HUES64 (cell line): Measurements from ENCODE around the gene FCGBP.
"Not testable (repeated sequence)": the region's sequence is repeated elsewhere in the genome, so short reads cannot be mapped to it uniquely, and the experiment has no call there.

ENCODE experiments used
- H3K27ac ChIP-seq: 2 replicates; pipeline ENCODE4 v1.7.0; 2013; ENCODE audit warnings: low read depth, low read length, inconsistent platforms
- H3K27me3 ChIP-seq: 2 replicates; pipeline ENCODE4 v1.6.1; 2013; ENCODE audit warnings: mild to moderate bottlenecking, low read length; ENCODE audit not compliant: insufficient read depth
- H3K36me3 ChIP-seq: 2 replicates; pipeline ENCODE4 v1.6.1; 2013; ENCODE audit warnings: mild to moderate bottlenecking, low read length; ENCODE audit not compliant: insufficient read depth
- H3K4me1 ChIP-seq: 2 replicates; pipeline ENCODE4 v1.6.1; 2013; ENCODE audit warnings: mild to moderate bottlenecking, low read length, moderate library complexity; ENCODE audit not compliant: insufficient read depth
- H3K4me3 ChIP-seq: 2 replicates; pipeline ENCODE4 v1.5.1; 2013; ENCODE audit warnings: mild to moderate bottlenecking, low read length, moderate library complexity
- H3K9ac ChIP-seq: 2 replicates; pipeline ENCODE4 v1.6.1; 2013; ENCODE audit warnings: mild to moderate bottlenecking, low read depth, low read length
- H3K9me3 ChIP-seq: 2 replicates; pipeline ENCODE4 v1.6.1; 2013; ENCODE audit warnings: low read depth, low read length; ENCODE audit not compliant: insufficient read depth
- WGBS: fragments of 150-250, 120-280 bp; methylation state at CpG from one replicate; pipeline ENCODE4 v1.1.7; 2013; ENCODE audit warnings: missing lambda C conversion rate; 5-methylcytosine and 5-hydroxymethylcytosine counted together

Gene FCGBP

DNA sequence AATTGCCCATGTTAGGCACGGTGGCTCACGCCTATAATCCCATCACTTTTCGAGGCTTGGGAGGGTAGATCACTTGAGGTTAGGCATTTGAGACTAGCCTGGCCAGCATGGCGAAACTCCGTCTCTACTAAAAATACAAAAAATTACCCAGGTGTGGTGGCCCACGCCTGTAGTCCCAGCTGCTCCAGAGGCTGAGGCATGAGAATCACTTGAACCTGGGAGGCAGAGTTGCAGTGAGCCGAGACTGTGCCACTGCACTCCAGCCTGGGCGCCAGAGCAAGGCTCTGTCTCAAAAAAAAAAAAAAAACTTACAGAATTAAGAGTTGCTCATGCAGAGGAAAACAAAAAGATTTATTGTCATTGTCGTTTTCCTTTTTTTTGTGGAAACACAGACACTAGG, 33.1 kb upstream of the FCGBP start:
- 0 out of 2 replicates have a peak, but pooled peaks cover 4% of the 10 kb centered on the region for H3K4me1 ChIP-seq
- WGBS, result 94% methylated on average over 9 of the region's 9 CpGs
- no peaks in the 10 kb centered on the region for H3K9me3 ChIP-seq
- no peak overlapping the region for H3K9ac ChIP-seq
- H3K36me3 ChIP-seq, result peaks cover 5% of the 10 kb centered on the region
- H3K4me3 ChIP-seq, result no peak overlapping the region
- no peaks in the 10 kb centered on the region for H3K27me3 ChIP-seq
- H3K27ac ChIP-seq, result no peak overlapping the region

DNA sequence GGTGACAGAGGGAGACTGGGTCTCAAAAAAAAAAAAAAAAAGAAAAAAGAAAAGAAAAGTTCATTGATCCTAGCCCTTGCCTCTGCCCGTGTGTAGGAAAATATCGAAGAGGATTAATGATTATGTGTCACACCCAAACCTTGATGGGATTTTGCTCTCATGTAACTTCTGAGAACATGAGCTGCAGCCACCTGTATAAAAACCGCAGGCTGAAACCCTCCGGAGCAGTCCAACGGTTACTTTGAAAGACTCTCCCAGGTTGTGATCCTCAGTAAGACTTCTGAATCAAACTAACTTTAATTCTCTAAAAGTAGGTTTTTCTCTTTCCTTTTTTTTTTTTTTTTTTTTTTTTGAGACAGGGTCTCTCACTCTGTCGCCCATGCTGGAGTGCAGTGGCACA, 32.2 kb upstream of the FCGBP start:
- no peaks in the 10 kb centered on the region for H3K27me3 ChIP-seq
- no peaks in the 10 kb centered on the region for H3K4me1 ChIP-seq
- H3K27ac ChIP-seq, result no peak overlapping the region
- no peaks in the 10 kb centered on the region for H3K9me3 ChIP-seq
- WGBS, result 94% methylated on average over 6 of the region's 6 CpGs
- no peaks in the 10 kb centered on the region for H3K36me3 ChIP-seq
- no peak overlapping the region for H3K4me3 ChIP-seq
- H3K9ac ChIP-seq, result no peak overlapping the region

DNA sequence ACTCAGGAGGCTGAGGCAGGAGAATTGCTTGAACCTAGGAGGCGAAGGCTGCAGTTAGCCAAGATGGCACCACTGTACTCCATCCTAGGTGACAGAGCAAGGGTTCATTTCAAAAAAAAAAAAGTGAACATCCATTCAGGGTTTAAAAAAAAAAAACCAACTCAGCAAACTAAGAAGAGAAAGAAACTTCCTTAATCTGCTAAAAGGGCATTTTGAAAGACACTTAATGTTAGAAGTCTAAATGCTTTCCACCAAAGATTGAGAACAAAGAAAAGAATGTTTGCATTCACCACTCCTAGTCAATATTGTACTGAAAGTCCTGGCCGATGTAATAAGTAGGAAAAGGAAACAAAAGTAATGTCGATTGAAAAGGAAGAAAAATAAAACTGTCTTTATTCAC, 29.5 kb upstream of the FCGBP start:
- 95% methylated on average over 1 of the region's 3 CpGs for WGBS

DNA sequence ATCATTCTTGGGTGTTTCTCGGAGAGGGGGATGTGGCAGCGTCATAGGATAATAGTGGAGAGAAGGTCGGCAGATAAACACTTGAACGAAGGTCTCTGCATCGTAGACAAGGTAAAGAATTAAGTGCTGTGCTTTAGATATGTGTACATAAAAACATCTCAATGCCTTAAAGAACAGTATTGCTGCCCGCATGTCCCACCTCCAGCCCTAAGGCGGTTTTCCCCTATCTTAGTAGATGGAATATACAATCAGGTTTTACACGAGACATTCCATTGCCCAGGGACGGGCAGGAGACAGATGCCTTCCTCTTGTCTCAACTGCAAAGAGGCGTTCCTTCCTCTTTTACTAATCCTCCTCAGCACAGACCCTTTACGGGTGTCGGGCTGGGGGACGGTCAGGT, 25.0 kb upstream of the FCGBP start:
- H3K27ac ChIP-seq, H3K9me3 ChIP-seq, H3K4me1 ChIP-seq, H3K4me3 ChIP-seq, H3K9ac ChIP-seq, H3K36me3 ChIP-seq, H3K27me3 ChIP-seq: not testable (repeated sequence)
- WGBS, result 74% methylated on average over 6 of the region's 13 CpGs

More for the DNA sequence above, 29.5 kb upstream of the FCGBP start:
- H3K4me1 ChIP-seq, result peaks cover 6% of the 10 kb centered on the region; the same call in 1 of the 2 replicates
- H3K4me3 ChIP-seq, result no peak overlapping the region
- H3K9ac ChIP-seq, result no peak overlapping the region
- no peaks in the 10 kb centered on the region for H3K9me3 ChIP-seq
- H3K27ac ChIP-seq, result no peak overlapping the region
- no peaks in the 10 kb centered on the region for H3K36me3 ChIP-seq
- no peaks in the 10 kb centered on the region for H3K27me3 ChIP-seq

DNA sequence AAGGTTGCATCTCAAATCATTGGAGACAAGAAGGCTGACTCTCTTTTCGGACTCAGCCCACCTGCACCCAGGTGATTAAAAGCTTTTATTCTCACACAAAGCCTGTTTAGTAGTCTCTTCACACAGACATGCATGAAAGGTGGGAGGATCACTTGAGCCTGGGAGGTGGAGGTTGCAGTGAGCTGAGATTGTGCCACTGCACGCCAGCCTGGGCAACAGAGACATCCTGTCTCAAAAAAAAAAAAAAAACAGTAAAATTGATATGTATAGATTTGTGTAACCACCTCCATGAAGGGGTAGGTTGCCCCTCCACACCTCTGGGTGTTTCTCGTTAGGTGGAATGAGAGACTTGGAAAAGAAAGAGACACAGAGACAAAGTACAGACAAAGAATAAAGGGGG, 24.5 kb upstream of the FCGBP start:
- WGBS, result 87% methylated on average over 3 of the region's 3 CpGs
- H3K4me3 ChIP-seq, H3K4me1 ChIP-seq: not testable (repeated sequence)

DNA sequence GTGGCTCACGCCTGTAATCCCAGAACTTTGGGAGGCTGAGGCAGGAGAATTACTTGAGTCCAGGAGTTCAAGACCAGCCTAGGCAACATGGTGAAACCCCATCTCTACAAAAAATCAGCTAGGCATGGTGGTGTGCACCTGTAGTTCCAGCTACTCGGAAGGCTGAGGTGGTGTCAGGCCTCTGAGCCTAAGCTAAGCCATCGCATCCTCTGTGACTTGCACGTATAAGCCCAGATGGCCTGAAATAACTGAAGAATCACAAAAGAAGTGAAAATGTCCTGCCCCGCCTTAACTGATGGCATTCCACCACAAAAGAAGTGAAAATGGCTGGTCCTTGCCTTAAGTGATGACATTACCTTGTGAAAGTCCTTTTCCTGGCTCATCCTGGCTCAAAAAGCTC, 23.5 kb upstream of the FCGBP start:
- not testable (repeated sequence) for H3K4me3 ChIP-seq, H3K4me1 ChIP-seq, H3K27me3 ChIP-seq, H3K36me3 ChIP-seq, H3K27ac ChIP-seq, H3K9me3 ChIP-seq, H3K9ac ChIP-seq
- 67% methylated on average over 5 of the region's 5 CpGs for WGBS

More for the DNA sequence above, 24.5 kb upstream of the FCGBP start:
- H3K27me3 ChIP-seq, H3K27ac ChIP-seq, H3K9ac ChIP-seq, H3K36me3 ChIP-seq, H3K9me3 ChIP-seq: not testable (repeated sequence)

DNA sequence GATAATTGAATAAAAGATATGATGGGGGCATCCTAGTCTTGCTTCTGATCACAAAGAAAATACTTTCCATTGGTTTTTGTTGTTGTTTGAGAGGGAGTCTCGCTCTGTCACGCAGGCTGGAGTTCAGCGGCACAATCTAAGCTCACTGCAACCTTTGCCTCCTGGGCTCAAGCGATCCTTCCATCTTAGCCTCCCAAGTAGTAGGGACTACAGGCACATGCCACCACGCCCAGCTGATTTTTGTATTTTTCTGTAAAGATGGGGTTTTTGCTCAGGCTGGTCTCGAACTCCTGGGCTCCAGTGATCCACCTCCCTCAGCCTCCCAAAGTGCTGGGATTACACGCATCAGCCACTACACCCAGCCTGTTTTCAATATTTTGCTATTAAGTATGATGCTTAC, 19.5 kb upstream of the FCGBP start:
- H3K27ac ChIP-seq, result no peak overlapping the region
- no peaks in the 10 kb centered on the region for H3K27me3 ChIP-seq
- H3K36me3 ChIP-seq, result no peaks in the 10 kb centered on the region
- H3K9ac ChIP-seq, result no peak overlapping the region
- 92% methylated on average over 5 of the region's 7 CpGs for WGBS
- no peaks in the 10 kb centered on the region for H3K9me3 ChIP-seq
- no peak overlapping the region for H3K4me3 ChIP-seq
- 0 out of 2 replicates have a peak, but pooled peaks cover 2% of the 10 kb centered on the region for H3K4me1 ChIP-seq

DNA sequence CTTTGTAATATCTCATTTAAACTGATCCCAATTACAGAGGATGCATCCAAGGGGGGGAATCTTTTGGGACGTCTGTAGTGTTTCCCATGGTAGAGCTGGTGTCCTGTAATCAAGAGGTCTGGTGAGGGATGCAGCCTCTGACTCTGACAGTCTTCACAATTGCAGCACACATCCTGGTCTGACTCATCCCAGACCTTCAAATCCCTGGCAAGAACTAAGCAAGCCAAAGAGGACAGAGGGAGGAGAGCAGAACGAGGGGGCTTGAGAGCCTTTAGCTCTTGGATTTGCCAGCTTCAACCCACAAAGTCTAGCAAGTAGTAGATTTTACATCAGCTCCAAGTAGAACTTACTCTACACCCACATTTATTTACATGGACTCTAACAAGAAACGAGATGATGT, 17.3 kb upstream of the FCGBP start:
- no peaks in the 10 kb centered on the region for H3K9me3 ChIP-seq
- H3K4me3 ChIP-seq, result no peak overlapping the region
- H3K27ac ChIP-seq, result no peak overlapping the region
- no peaks in the 10 kb centered on the region for H3K27me3 ChIP-seq
- H3K4me1 ChIP-seq, result no peaks in the 10 kb centered on the region
- H3K9ac ChIP-seq, result no peak overlapping the region
- WGBS, result 87% methylated on average over 3 of the region's 3 CpGs
- H3K36me3 ChIP-seq, result no peaks in the 10 kb centered on the region

DNA sequence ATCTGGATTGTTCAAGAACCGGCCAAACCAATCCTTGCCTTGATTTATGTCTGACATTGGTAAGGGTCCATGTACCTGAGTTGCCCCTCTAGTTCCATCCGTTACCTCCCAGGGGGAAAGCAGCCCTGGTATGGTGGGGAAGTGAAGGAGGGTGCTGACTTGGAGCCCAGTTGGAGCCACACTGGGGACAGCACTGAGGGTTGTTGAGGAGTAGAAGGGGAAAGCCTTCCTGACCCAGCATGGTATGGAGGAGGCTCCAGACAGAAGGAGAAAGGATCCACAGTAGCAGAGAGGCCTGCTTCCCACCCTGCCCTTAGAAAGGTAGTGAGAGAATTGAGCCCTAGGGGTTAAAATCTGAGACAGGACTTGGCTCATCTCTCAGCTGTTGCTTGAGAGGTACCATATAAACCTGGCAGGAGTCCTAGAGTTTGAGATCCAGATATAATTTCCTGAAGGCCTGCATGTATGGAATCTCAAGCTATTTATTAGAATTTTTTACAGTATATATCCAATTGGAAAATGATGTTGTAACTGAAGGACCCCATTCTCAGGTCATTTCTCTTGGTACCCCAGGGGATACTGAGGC, 16.7 kb upstream of the FCGBP start:
- WGBS, result 100% methylated on average over 2 of the region's 2 CpGs
- H3K9me3 ChIP-seq, result no peaks in the 10 kb centered on the region
- H3K27me3 ChIP-seq, result no peaks in the 10 kb centered on the region
- H3K4me1 ChIP-seq, result no peaks in the 10 kb centered on the region
- no peak overlapping the region for H3K27ac ChIP-seq
- H3K9ac ChIP-seq, result no peak overlapping the region
- H3K36me3 ChIP-seq, result no peaks in the 10 kb centered on the region
- no peak overlapping the region for H3K4me3 ChIP-seq

DNA sequence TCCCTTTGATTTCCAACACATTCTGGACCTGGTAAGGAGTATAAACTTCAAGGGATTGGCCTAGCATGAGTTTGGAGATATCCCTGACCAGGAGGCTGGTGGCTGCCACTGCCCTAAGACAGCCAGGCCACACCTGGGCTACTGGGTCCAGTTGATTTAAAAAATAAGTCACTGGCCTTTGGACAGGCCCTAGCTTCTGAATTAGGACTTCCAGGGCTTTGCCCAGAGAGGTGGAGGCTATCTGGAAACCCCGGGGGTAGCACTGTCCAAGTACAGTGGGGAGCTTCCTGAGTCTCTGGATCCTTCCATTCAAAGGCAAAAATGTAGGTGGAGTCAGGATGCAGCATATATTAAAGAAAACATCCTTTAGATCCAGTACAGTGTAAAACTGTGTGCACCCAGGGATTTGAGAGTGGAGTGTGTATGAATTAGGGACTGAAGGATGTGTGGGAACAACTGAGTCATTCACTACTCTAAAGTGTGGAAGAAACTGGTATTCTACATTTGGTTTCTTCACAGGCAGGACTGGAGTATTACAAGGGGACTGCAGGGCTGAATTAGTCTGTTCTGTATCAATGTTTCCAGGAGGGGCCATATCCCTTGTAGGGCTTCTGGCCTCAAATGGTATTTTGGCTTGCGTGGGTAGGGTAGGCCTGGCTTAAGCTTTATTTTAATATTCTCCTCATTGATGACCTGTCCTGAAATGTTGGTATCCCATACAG, 14.8 kb upstream of the FCGBP start:
- H3K4me1 ChIP-seq, result no peaks in the 10 kb centered on the region

DNA sequence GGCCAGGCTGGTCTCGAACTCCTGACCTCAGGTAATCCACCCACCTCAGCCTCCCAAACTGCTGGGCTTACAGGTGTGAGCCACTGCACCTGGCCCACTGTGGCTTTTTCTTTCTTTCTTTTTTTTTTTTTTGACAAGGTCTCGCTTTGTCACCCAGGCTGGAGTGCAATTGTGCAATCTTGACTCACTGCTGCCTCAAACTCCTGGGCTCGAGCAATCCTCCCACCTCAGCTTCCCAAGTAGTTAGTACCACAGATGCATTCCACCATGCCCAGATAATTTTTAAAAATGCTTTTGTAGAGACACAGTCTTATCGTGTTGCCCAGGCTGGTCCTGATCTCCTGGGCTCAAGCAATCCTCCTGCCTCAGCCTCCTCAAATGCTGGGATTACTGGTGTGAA, 12.1 kb upstream of the FCGBP start:
- Histone ChIP-seq H3K9me3 (no peaks in the 10 kb centered on the region), H3K27ac (no peak overlapping the region), H3K27me3 (no peaks in the 10 kb centered on the region), H3K9ac (no peak overlapping the region), H3K4me3 (no peak overlapping the region), H3K36me3 (no peaks in the 10 kb centered on the region), H3K4me1 (peaks cover 8% of the 10 kb centered on the region; the same call in 1 of the 2 replicates)
- 94% methylated on average over 4 of the region's 4 CpGs for WGBS

More for the DNA sequence above, 14.8 kb upstream of the FCGBP start:
- 89% methylated on average over 1 of the region's 2 CpGs for WGBS
- H3K4me3 ChIP-seq, result no peak overlapping the region
- no peaks in the 10 kb centered on the region for H3K9me3 ChIP-seq
- H3K27ac ChIP-seq, result no peak overlapping the region
- H3K27me3 ChIP-seq, result no peaks in the 10 kb centered on the region
- no peaks in the 10 kb centered on the region for H3K36me3 ChIP-seq
- H3K9ac ChIP-seq, result no peak overlapping the region
